GM19099 (cell line): ENCODE results near the gene TUBG1.

Experiments
- POLR2A ChIP-seq: IDR thresholded peaks from 3 replicates; pipeline ENCODE4 v1.6.1; 2011; ENCODE audit warnings: low read depth; ENCODE audit not compliant: insufficient read length; ENCODE audit errors: extremely low read depth

Gene TUBG1

GRCh38 chr17:42608305-42609181 is 940 bp upstream of the TUBG1 start:
- TF ChIP-seq POLR2A, result no peak

- TF ChIP-seq POLR2A, result no peak
Measured at GRCh38 chr17:42612013-42612412, 2.5 kb downstream of the TUBG1 start.

GRCh38 chr17:42613699-42614295 is 4.3 kb downstream of the TUBG1 start:
- no peak for TF ChIP-seq POLR2A

GRCh38 chr17:42617956-42618431 is 8.5 kb downstream of the TUBG1 start:
- TF ChIP-seq POLR2A, result no peak

GRCh38 chr17:42618442-42619150 is 9.1 kb downstream of the TUBG1 start:
- peak; percentile 43 for TF ChIP-seq POLR2A

GRCh38 chr17:42623271-42623670 is 13.8 kb downstream of the TUBG1 start:
- TF ChIP-seq POLR2A, result no peak

GRCh38 chr17:42623732-42624596 is 14.5 kb downstream of the TUBG1 start:
- no peak for TF ChIP-seq POLR2A

GRCh38 chr17:42629411-42630009 is 20.0 kb downstream of the TUBG1 start:
- no peak for TF ChIP-seq POLR2A

- no peak for TF ChIP-seq POLR2A
Measured at GRCh38 chr17:42632949-42633444, 23.5 kb downstream of the TUBG1 start.

- no peak for TF ChIP-seq POLR2A
Measured at GRCh38 chr17:42639525-42640113, 30.1 kb downstream of the TUBG1 start.

- no peak for TF ChIP-seq POLR2A
Measured at GRCh38 chr17:42640121-42640520, 30.6 kb downstream of the TUBG1 start.

GRCh38 chr17:42642336-42642735 is 32.9 kb downstream of the TUBG1 start:
- no peak for TF ChIP-seq POLR2A

GRCh38 chr17:42647778-42648177 is 38.3 kb downstream of the TUBG1 start:
- no peak for TF ChIP-seq POLR2A

GRCh38 chr17:42651392-42651791 is 41.9 kb downstream of the TUBG1 start:
- no peak for TF ChIP-seq POLR2A
